HEK293T (cell line): ENCODE measurements around the gene IL1RN.

Source experiments
- CTCF ChIA-PET: fragments of 350-600 bp; formaldehyde crosslinking; extraction: SDS; loops from one replicate; lab custom pipeline; 2021; ENCODE audit warnings: antibody characterized with exemption, inconsistent platforms; lab: Yijun Ruan, JAX
- POLR2A ChIA-PET: fragments of 350-600 bp; formaldehyde crosslinking; extraction: SDS; loops from one replicate; lab custom pipeline; 2020; ENCODE audit warnings: antibody characterized with exemption, inconsistent platforms; lab: Yijun Ruan, JAX
- DNase-seq: peaks from one replicate; pipeline ENCODE4 v3.0.0; 2012; ENCODE audit warnings: mixed read lengths; ENCODE audit errors: extremely low spot score
- ARNT ChIP-seq: fragments of 450-650 bp; IDR thresholded peaks from 2 replicates; pipeline ENCODE4 v1.6.1; 2017; ENCODE audit warnings: mild to moderate bottlenecking
- BHLHE40 ChIP-seq: fragments of 450-650 bp; IDR thresholded peaks from 2 replicates; pipeline ENCODE4 v1.6.1; 2016; ENCODE audit warnings: mild to moderate bottlenecking, moderate library complexity, borderline replicate concordance
- CTBP1 ChIP-seq: fragments of 450-650 bp; IDR thresholded peaks from 2 replicates; pipeline ENCODE4 v1.6.1; 2016; ENCODE audit warnings: borderline replicate concordance
- ELF4 ChIP-seq: fragments of 450-650 bp; IDR thresholded peaks from 2 replicates; pipeline ENCODE4 v1.6.1; 2017; ENCODE audit warnings: antibody characterized with exemption
- FOXA1 ChIP-seq: fragments of 450-650 bp; IDR thresholded peaks from 2 replicates; pipeline ENCODE4 v1.6.1; 2016; ENCODE audit warnings: mild to moderate bottlenecking
- FOXK2 ChIP-seq: fragments of 450-650 bp; IDR thresholded peaks from 2 replicates; pipeline ENCODE4 v1.6.1; 2016; ENCODE audit warnings: mild to moderate bottlenecking
- FOXM1 ChIP-seq: fragments of 450-650 bp; IDR thresholded peaks from 2 replicates; pipeline ENCODE4 v1.6.1; 2017; ENCODE audit warnings: mild to moderate bottlenecking, borderline replicate concordance
- HDGF ChIP-seq: fragments of 450-650 bp; IDR thresholded peaks from 2 replicates; pipeline ENCODE4 v1.6.1; 2017; ENCODE audit warnings: antibody characterized with exemption, borderline replicate concordance
- L3MBTL2 ChIP-seq: fragments of 450-650 bp; conservative IDR thresholded peaks from 2 replicates; pipeline ENCODE4 v1.6.1; 2016; ENCODE audit warnings: mild to moderate bottlenecking
- LEF1 ChIP-seq: fragments of 450-650 bp; IDR thresholded peaks from 2 replicates; pipeline ENCODE4 v1.6.1; 2017; ENCODE audit warnings: mild to moderate bottlenecking, borderline replicate concordance
- NFRKB ChIP-seq: fragments of 450-650 bp; IDR thresholded peaks from 2 replicates; pipeline ENCODE4 v1.6.1; 2016; ENCODE audit warnings: mild to moderate bottlenecking, moderate library complexity
- PKNOX1 ChIP-seq: fragments of 450-650 bp; IDR thresholded peaks from 2 replicates; pipeline ENCODE4 v1.6.1; 2016
- SP1 ChIP-seq: fragments of 450-650 bp; IDR thresholded peaks from 2 replicates; pipeline ENCODE4 v1.6.1; 2017
- SUZ12 ChIP-seq: fragments of 450-650 bp; IDR thresholded peaks from 2 replicates; pipeline ENCODE4 v1.6.1; 2016; ENCODE audit warnings: mild to moderate bottlenecking
- TARDBP ChIP-seq: fragments of 450-650 bp; IDR thresholded peaks from 2 replicates; pipeline ENCODE4 v1.6.1; 2016
- ZNF384 ChIP-seq: fragments of 450-650 bp; IDR thresholded peaks from 2 replicates; pipeline ENCODE4 v1.6.1; 2016

The IL1RN gene

GRCh38 chr2:113179446-113180045 is 52.1 kb downstream of the IL1RN start:
- DNase-seq, result no peak
- ChIA-PET POLR2A (no interaction called here), CTCF (no interaction called here)
- no peak for TF ChIP-seq FOXA1
- no peak for TF ChIP-seq SP1
- TF ChIP-seq BHLHE40, result no peak

- no peak for DNase-seq
- ChIA-PET CTCF (interaction anchor here (1.3 kb wide), 1 partner anchor 18 kb away, joined by 6 read pairs; no protein-coding TSS in a partner anchor), POLR2A (interaction anchor here (1.1 kb wide), 1 partner anchor 18 kb away, joined by 3 read pairs; no protein-coding TSS in a partner anchor)
- TF ChIP-seq ELF4, result no peak
- no peak for TF ChIP-seq NFRKB
- TF ChIP-seq FOXA1, result no peak
- no peak for TF ChIP-seq SUZ12
- no peak for TF ChIP-seq ARNT
- no peak for TF ChIP-seq L3MBTL2
- TF ChIP-seq FOXK2, result no peak
- no peak for TF ChIP-seq SP1
- no peak for TF ChIP-seq TARDBP
- no peak for TF ChIP-seq ZNF384
- no peak for TF ChIP-seq CTBP1
- no peak for TF ChIP-seq FOXM1
- TF ChIP-seq HDGF, result no peak
- no peak for TF ChIP-seq PKNOX1
- no peak for TF ChIP-seq LEF1
- no peak for TF ChIP-seq BHLHE40
These were observed 52.9 kb downstream of the IL1RN start for GRCh38 chr2:113180131-113180946.

GRCh38 chr2:113181258-113182051 is 54.1 kb downstream of the IL1RN start:
- no peak for DNase-seq
- ChIA-PET CTCF (interaction anchor here (1.3 kb wide), 1 partner anchor 17 kb away, joined by 6 read pairs; no protein-coding TSS in a partner anchor), POLR2A (interaction anchor here (1.1 kb wide), 1 partner anchor 17 kb away, joined by 3 read pairs; no protein-coding TSS in a partner anchor)
- TF ChIP-seq ZNF384 (no peak), SUZ12 (no peak), SP1 (no peak), FOXK2 (no peak), FOXA1 (no peak), ELF4 (no peak), HDGF (no peak), TARDBP (no peak), ARNT (no peak), LEF1 (no peak)

GRCh38 chr2:113182471-113183260 is 55.3 kb downstream of the IL1RN start:
- ChIA-PET CTCF (interaction anchor here (0.7 to 2.2 kb wide), 3 partner anchors 8 to 1575 kb away, joined by 3 to 7 read pairs (median 5); no protein-coding TSS in a partner anchor), POLR2A (interaction anchor here (1.6 kb wide), 2 partner anchors 9 to 24 kb away, joined by 3 to 4 read pairs; partner anchors contain the start of gene PSD4)
- TF ChIP-seq FOXA1, result no peak
- TF ChIP-seq BHLHE40, result no peak
- TF ChIP-seq SP1, result no peak
- TF ChIP-seq FOXK2, result no peak
- TF ChIP-seq SUZ12, result no peak
- no peak for TF ChIP-seq CTBP1
- TF ChIP-seq L3MBTL2, result no peak
- TF ChIP-seq ZNF384, result no peak
- TF ChIP-seq TARDBP, result no peak
- TF ChIP-seq FOXM1, result no peak
- TF ChIP-seq ELF4, result no peak
- no peak for TF ChIP-seq PKNOX1
- no peak for TF ChIP-seq ARNT
- no peak for TF ChIP-seq LEF1
- no peak for TF ChIP-seq HDGF
- DNase-seq, result no peak

- ChIA-PET POLR2A (interaction anchor here (1.6 kb wide), 2 partner anchors 10 to 24 kb away, joined by 3 to 4 read pairs; partner anchors contain the start of gene PSD4), CTCF (interaction anchor here (1.0 to 2.2 kb wide), 3 partner anchors 9 to 46 kb away, joined by 3 to 12 read pairs (median 7); no protein-coding TSS in a partner anchor)
- no peak for TF ChIP-seq HDGF
- no peak for TF ChIP-seq TARDBP
- no peak for TF ChIP-seq FOXA1
- no peak for TF ChIP-seq FOXM1
- no peak for TF ChIP-seq PKNOX1
- no peak for TF ChIP-seq ARNT
- TF ChIP-seq LEF1, result no peak
- TF ChIP-seq SUZ12, result no peak
- no peak for TF ChIP-seq L3MBTL2
- TF ChIP-seq NFRKB, result no peak
- no peak for DNase-seq
These were observed 55.9 kb downstream of the IL1RN start for GRCh38 chr2:113183264-113183663.
